HEK293T (cell line): Measurements from ENCODE around the gene GPR137C.

Source experiments
- CTCF ChIA-PET: fragments of 350-600 bp; formaldehyde crosslinking; extraction: SDS; loops from one replicate; lab custom pipeline; 2021; ENCODE audit warnings: antibody characterized with exemption, inconsistent platforms; lab: Yijun Ruan, JAX
- POLR2A ChIA-PET: fragments of 350-600 bp; formaldehyde crosslinking; extraction: SDS; loops from one replicate; lab custom pipeline; 2020; ENCODE audit warnings: antibody characterized with exemption, inconsistent platforms; lab: Yijun Ruan, JAX
- DNase-seq: peaks from one replicate; pipeline ENCODE4 v3.0.0; 2012; ENCODE audit warnings: mixed read lengths; ENCODE audit errors: extremely low spot score
- ARNT ChIP-seq: fragments of 450-650 bp; IDR thresholded peaks from 2 replicates; pipeline ENCODE4 v1.6.1; 2017; ENCODE audit warnings: mild to moderate bottlenecking
- BHLHE40 ChIP-seq: fragments of 450-650 bp; IDR thresholded peaks from 2 replicates; pipeline ENCODE4 v1.6.1; 2016; ENCODE audit warnings: mild to moderate bottlenecking, moderate library complexity, borderline replicate concordance
- CTBP1 ChIP-seq: fragments of 450-650 bp; IDR thresholded peaks from 2 replicates; pipeline ENCODE4 v1.6.1; 2016; ENCODE audit warnings: borderline replicate concordance
- ELF4 ChIP-seq: fragments of 450-650 bp; IDR thresholded peaks from 2 replicates; pipeline ENCODE4 v1.6.1; 2017; ENCODE audit warnings: antibody characterized with exemption
- FOXA1 ChIP-seq: fragments of 450-650 bp; IDR thresholded peaks from 2 replicates; pipeline ENCODE4 v1.6.1; 2016; ENCODE audit warnings: mild to moderate bottlenecking
- FOXK2 ChIP-seq: fragments of 450-650 bp; IDR thresholded peaks from 2 replicates; pipeline ENCODE4 v1.6.1; 2016; ENCODE audit warnings: mild to moderate bottlenecking
- FOXM1 ChIP-seq: fragments of 450-650 bp; IDR thresholded peaks from 2 replicates; pipeline ENCODE4 v1.6.1; 2017; ENCODE audit warnings: mild to moderate bottlenecking, borderline replicate concordance
- HDGF ChIP-seq: fragments of 450-650 bp; IDR thresholded peaks from 2 replicates; pipeline ENCODE4 v1.6.1; 2017; ENCODE audit warnings: antibody characterized with exemption, borderline replicate concordance
- L3MBTL2 ChIP-seq: fragments of 450-650 bp; conservative IDR thresholded peaks from 2 replicates; pipeline ENCODE4 v1.6.1; 2016; ENCODE audit warnings: mild to moderate bottlenecking
- LEF1 ChIP-seq: fragments of 450-650 bp; IDR thresholded peaks from 2 replicates; pipeline ENCODE4 v1.6.1; 2017; ENCODE audit warnings: mild to moderate bottlenecking, borderline replicate concordance
- NFRKB ChIP-seq: fragments of 450-650 bp; IDR thresholded peaks from 2 replicates; pipeline ENCODE4 v1.6.1; 2016; ENCODE audit warnings: mild to moderate bottlenecking, moderate library complexity
- PKNOX1 ChIP-seq: fragments of 450-650 bp; IDR thresholded peaks from 2 replicates; pipeline ENCODE4 v1.6.1; 2016
- SP1 ChIP-seq: fragments of 450-650 bp; IDR thresholded peaks from 2 replicates; pipeline ENCODE4 v1.6.1; 2017
- SUZ12 ChIP-seq: fragments of 450-650 bp; IDR thresholded peaks from 2 replicates; pipeline ENCODE4 v1.6.1; 2016; ENCODE audit warnings: mild to moderate bottlenecking
- TARDBP ChIP-seq: fragments of 450-650 bp; IDR thresholded peaks from 2 replicates; pipeline ENCODE4 v1.6.1; 2016
- ZNF384 ChIP-seq: fragments of 450-650 bp; IDR thresholded peaks from 2 replicates; pipeline ENCODE4 v1.6.1; 2016

The GPR137C gene

GRCh38 chr14:52602131-52602530 lies 49.5 kb downstream of the GPR137C start:
- POLR2A ChIA-PET: no interaction called here
- CTCF ChIA-PET: no interaction called here
- TF ChIP-seq ZNF384: no peak
- TF ChIP-seq CTBP1: no peak
- TF ChIP-seq NFRKB: no peak
- TF ChIP-seq ELF4: no peak
- no peak for TF ChIP-seq FOXK2
- TF ChIP-seq TARDBP: no peak
- TF ChIP-seq HDGF: no peak
- TF ChIP-seq L3MBTL2: no peak
- TF ChIP-seq ARNT: no peak
- no peak for DNase-seq

DNA sequence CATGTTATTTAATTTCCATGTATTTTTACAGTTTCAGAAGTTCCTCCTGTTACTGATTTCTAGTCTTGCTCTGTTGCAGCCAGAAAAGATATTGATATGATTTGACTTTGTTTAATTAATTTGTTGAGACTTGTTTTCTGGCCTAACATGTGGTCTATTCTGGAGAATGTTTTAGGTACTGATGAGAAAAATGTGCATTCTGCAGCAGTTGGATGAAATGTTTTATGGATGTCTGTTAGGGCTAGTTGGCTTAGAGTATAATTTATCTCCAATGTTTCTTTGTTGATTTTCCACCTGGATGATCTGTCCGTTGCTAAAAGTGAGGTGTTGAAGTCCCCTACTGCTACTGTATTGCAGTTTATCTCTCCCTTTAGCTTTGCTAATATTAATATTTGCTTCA lies 54.4 kb downstream of the GPR137C start:
- TF ChIP-seq PKNOX1 (no peak), HDGF (no peak), SP1 (no peak), ZNF384 (no peak), FOXK2 (no peak), SUZ12 (no peak)
- no peak for DNase-seq
- ChIA-PET POLR2A (no interaction called here), CTCF (no interaction called here)

DNA sequence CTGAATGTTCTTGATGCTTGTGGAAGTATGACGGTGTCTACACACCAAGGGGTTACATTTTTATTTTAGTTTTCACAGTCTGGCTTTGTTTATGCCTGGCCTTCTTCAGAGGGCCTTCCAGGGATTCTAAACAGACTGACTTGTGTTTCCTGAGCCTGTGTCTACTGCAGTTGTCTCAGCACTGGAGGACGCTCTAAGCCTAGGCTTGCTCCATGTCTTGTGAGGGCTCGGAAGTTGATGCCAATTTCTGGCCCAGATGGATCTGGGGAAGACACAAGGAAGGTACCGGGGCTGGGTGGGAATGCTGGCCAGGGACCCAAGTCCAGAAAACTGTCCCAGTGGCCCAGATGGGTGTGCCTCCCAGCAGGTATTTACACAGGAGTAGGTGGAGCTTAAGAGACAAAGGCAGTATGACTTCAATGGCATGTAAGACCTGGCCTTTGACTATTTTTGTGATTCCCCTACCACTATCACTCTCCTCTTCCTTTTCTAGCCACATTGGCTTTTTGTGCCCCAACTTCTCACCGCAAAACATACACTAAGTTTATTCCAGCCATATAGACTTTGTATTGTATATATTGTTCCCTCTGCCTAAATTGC lies 56.9 kb downstream of the GPR137C start:
- no peak for DNase-seq
- CTCF ChIA-PET: no interaction called here
- POLR2A ChIA-PET: no interaction called here
- TF ChIP-seq CTBP1 (no peak), NFRKB (no peak), BHLHE40 (no peak), HDGF (no peak), FOXK2 (no peak), PKNOX1 (no peak), SUZ12 (no peak), ARNT (no peak)

- TF ChIP-seq L3MBTL2 (no peak), SP1 (no peak), FOXA1 (no peak), FOXK2 (no peak), CTBP1 (no peak), SUZ12 (no peak), PKNOX1 (no peak), HDGF (no peak), NFRKB (no peak), LEF1 (no peak), TARDBP (no peak), BHLHE40 (no peak), FOXM1 (no peak), ARNT (no peak), ELF4 (no peak), ZNF384 (no peak)
- no peak for DNase-seq
- ChIA-PET POLR2A (no interaction called here), CTCF (no interaction called here)
These were observed 57.6 kb downstream of the GPR137C start for GRCh38 chr14:52610187-52610586.

DNA sequence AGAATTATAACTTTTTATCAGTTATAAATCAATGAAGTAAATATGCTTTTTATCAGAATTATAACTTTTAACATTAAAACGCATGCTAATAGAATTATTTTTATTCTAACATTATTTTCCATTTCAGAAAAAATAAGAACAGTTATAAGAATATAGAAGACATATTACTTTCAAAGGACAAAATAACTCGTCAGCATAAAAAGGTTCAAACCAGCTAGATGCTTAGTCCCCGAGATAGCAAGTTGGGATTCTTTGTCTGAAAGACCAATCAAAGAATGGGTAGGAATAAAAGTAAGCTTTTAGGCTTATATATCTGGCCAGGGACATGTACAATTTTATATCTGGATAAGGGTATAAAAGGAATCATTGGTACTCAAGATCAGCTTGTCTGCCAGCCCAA lies 66.0 kb downstream of the GPR137C start:
- POLR2A ChIA-PET: no interaction called here
- no peak for DNase-seq
- CTCF ChIA-PET: interaction anchor here (1.4 kb wide), 1 partner anchor 9 kb away, joined by 3 read pairs; no protein-coding TSS in a partner anchor
- TF ChIP-seq CTBP1 (no peak), HDGF (no peak), BHLHE40 (no peak), LEF1 (no peak), SUZ12 (no peak), FOXM1 (no peak), FOXA1 (no peak), ZNF384 (no peak), PKNOX1 (no peak), NFRKB (no peak), SP1 (no peak), FOXK2 (no peak)

DNA sequence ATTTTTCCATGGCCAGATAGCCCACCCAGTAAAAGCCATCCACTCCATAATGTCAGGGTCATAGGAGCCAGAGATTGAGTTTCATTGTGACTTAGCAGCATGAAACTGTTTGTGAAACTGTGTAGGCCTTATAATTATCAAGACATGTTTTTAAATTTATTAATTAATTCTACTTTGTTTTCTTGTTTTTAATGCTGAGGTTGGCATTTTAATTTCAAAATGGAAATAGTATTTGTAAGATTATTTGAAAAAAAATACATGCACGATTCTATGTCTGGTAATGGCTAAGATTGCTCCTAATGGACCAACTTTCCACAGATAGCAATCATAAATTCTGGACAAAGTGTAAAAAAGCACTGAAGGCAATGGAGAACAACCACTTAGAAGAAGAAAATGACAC lies 67.1 kb downstream of the GPR137C start:
- ChIA-PET POLR2A (interaction anchor here (0.6 kb wide), 1 partner anchor 98 kb away, joined by 3 read pairs; no protein-coding TSS in a partner anchor), CTCF (interaction anchor here (0.6 to 1.4 kb wide), 2 partner anchors 8 to 1959 kb away, joined by 3 read pairs; no protein-coding TSS in a partner anchor)
- no peak for DNase-seq
- TF ChIP-seq PKNOX1 (no peak), SP1 (no peak), FOXK2 (no peak)
